ENCODE results near the gene TULP4.

The TULP4 gene

GRCh38 chr6:158312672-158313397, 570 bp downstream of the TULP4 start:
- TF ChIP-seq YY1 (IDR thresholded peaks at IDR 0.05; ENCODE audit: low read depth) (no peak), TEAD4 (IDR thresholded peaks at IDR 0.05) (no peak), FOXM1 (IDR thresholded peaks at IDR 0.05; ENCODE audit: borderline replicate concordance, low read depth) (no peak), CREB1 (IDR thresholded peaks at IDR 0.05; ENCODE audit: low read depth) (no peak), EP300 (IDR thresholded peaks at IDR 0.05; ENCODE audit: borderline replicate concordance) (no peak), USF1 (IDR thresholded peaks at IDR 0.05) (no peak), MAX (IDR thresholded peaks at IDR 0.05) (no peak), RAD21 (IDR thresholded peaks at IDR 0.05; ENCODE audit: low read depth) (no peak), REST (IDR thresholded peaks at IDR 0.05; ENCODE audit: low read depth) (no peak), CEBPB (IDR thresholded peaks at IDR 0.05) (no peak), TCF12 (IDR thresholded peaks at IDR 0.05; ENCODE audit: low read depth) (no peak), TAF1 (IDR thresholded peaks at IDR 0.05; ENCODE audit: low read depth) (no peak)

- TF ChIP-seq YY1 (IDR thresholded peaks at IDR 0.05; ENCODE audit: low read depth) = no peak
- TF ChIP-seq MAX (IDR thresholded peaks at IDR 0.05) = no peak
- TF ChIP-seq EP300 (IDR thresholded peaks at IDR 0.05; ENCODE audit: borderline replicate concordance) = no peak
- no peak for TF ChIP-seq TCF12 (IDR thresholded peaks at IDR 0.05; ENCODE audit: low read depth)
- no peak for TF ChIP-seq ZBTB7A (IDR thresholded peaks at IDR 0.05; ENCODE audit: low read depth)
- no peak for TF ChIP-seq REST (IDR thresholded peaks at IDR 0.05; ENCODE audit: low read depth)
- no peak for TF ChIP-seq EGR1 (IDR thresholded peaks at IDR 0.05)
- TF ChIP-seq TAF1 (IDR thresholded peaks at IDR 0.05; ENCODE audit: low read depth) = no peak
- TF ChIP-seq NFIC (IDR thresholded peaks at IDR 0.05) = no peak
- TF ChIP-seq CREB1 (IDR thresholded peaks at IDR 0.05; ENCODE audit: low read depth) = no peak
- TF ChIP-seq USF1 (IDR thresholded peaks at IDR 0.05) = no peak
- no peak for TF ChIP-seq CEBPB (IDR thresholded peaks at IDR 0.05)
- TF ChIP-seq TEAD4 (IDR thresholded peaks at IDR 0.05) = no peak
- no peak for TF ChIP-seq RAD21 (IDR thresholded peaks at IDR 0.05; ENCODE audit: low read depth)
- TF ChIP-seq FOXM1 (IDR thresholded peaks at IDR 0.05; ENCODE audit: borderline replicate concordance, low read depth) = no peak
Measured at GRCh38 chr6:158313989-158314388, 1.7 kb downstream of the TULP4 start.

DNA sequence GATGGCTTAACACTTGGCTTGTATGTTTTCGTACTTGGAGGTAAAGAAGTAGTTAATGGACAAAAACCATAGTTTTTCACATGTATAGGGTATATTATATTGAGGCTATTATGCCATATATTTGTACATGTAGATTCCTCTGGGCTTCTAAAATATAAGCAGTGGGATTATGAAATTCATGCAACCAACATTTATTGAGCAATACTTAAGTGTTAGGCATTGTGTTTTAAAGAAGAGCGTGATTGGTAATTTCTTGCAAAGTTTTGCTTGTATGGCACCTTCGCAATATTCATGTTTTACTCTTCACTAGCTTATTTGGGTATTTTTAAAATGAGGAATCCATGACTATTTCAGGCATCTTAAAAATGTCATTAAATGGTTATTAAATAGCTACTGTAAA, 2.5 kb downstream of the TULP4 start:
- TF ChIP-seq ZBTB7A (IDR thresholded peaks at IDR 0.05; ENCODE audit: low read depth) = no peak
- TF ChIP-seq REST (IDR thresholded peaks at IDR 0.05; ENCODE audit: low read depth) = no peak
- TF ChIP-seq RAD21 (IDR thresholded peaks at IDR 0.05; ENCODE audit: low read depth) = no peak
- no peak for TF ChIP-seq MAX (IDR thresholded peaks at IDR 0.05)
- TF ChIP-seq CEBPB (IDR thresholded peaks at IDR 0.05) = no peak
- TF ChIP-seq FOXM1 (IDR thresholded peaks at IDR 0.05; ENCODE audit: borderline replicate concordance, low read depth) = no peak
- no peak for TF ChIP-seq TAF1 (IDR thresholded peaks at IDR 0.05; ENCODE audit: low read depth)

DNA sequence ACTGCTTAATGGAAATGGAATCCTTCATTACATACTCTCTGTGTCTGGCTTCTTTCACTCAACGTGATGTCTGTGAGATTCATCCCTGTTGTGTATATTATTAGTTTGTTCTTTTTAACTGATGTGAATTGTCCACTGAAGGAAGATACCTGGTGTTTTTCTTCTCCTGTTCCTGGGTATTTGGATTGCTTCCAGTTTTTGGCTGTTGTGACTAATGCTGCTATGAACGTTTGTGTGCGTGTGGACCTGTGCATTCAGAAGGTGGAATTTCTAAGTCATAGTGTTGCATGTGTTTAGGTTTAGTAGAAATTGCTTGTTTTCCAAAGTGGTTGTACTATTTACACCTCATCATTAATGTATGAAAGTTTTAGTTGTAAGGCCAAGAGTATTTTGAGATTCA, 3.8 kb downstream of the TULP4 start:
- TF ChIP-seq EGR1 (IDR thresholded peaks at IDR 0.05) (no peak), YY1 (IDR thresholded peaks at IDR 0.05; ENCODE audit: low read depth) (no peak), NFIC (IDR thresholded peaks at IDR 0.05) (peak; percentile 42; the same call in 1 of the 2 replicates)
